NCI-H1436 treated with DMSO at 0.1 percent for 48 hours (cell line): ENCODE data around the gene POC1B.

Experiments
- DNase-seq: peaks from one replicate; lab custom pipeline; 2025; lab: John Stamatoyannopoulos, UW

The POC1B gene

DNA sequence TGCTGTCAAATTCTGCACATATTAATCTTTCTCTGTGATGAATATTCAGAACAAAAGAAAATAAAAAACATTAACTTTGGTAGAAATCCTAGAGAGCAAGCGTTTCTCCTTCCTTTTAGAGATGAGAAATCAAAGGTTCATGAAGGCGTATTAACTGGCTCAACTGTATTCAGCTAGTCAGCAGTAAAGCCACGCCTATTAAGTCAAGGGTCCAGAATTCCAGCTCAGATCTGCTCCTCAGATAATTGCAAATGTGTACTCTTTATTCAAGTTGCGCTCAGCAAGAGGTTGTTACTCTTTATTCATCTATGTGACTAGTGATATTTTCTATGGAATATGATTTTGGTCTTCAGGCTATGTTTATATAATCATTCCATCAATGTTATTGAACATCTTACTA, 13.1 kb upstream of the POC1B start:
- no peak for DNase-seq

GRCh38 chr12:89537389-89537788, 11.5 kb upstream of the POC1B start:
- DNase-seq = no peak

GRCh38 chr12:89529738-89530137, 3.9 kb upstream of the POC1B start:
- peak; percentile 2 for DNase-seq

DNA sequence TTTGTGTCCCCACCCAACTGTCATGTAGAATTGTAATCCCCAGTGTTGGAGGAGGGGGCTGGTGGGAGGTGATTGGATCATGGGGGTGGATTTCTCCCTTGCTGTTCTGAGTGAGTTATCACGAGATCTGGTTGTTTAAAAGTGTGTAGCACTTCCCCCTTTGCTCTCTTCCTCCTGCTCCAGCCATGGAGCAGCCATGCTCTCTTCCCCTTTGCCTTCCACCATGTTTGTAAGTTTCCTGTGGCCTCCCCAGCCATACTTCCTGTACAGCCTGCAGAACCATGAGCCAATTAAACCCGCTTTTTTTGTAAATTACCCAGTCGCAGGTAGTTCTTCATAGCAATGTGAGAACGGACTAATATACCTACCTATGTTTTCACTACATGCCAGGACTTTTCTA, 2.6 kb upstream of the POC1B start:
- no peak for DNase-seq

GRCh38 chr12:89525305-89525823, 483 bp downstream of the POC1B start:
- DNase-seq = peak; percentile 11

- no peak for DNase-seq
Measured at GRCh38 chr12:89524541-89525304, 1.1 kb downstream of the POC1B start, which contains the start of gene GALNT4. GALNT4 (minus strand) TSS chr12:89524796; CDS start chr12:89524549, 247 bp downstream.

- DNase-seq = no peak
Measured at GRCh38 chr12:89523843-89524540, 1.9 kb downstream of the POC1B start.

DNA sequence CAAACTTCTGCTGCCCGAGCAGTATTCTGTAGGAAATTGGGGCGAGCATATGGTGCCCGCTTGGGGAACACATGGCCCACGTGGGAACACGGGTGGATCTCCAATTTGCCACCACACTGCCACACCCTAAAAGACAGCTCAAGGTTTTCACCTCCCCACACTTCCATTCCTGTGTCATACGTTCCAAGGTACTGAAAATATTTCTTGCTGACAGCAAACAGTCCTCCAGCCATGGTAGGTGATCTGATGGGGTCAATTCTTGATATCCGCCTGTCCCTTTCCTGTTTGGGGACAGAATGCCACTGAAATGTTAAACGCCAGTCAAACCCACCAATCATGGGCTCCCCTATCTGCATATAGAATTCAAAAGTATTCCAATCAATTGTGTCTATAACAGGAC, 2.5 kb downstream of the POC1B start:
- DNase-seq = no peak

GRCh38 chr12:89521364-89522223, 4.3 kb downstream of the POC1B start:
- DNase-seq = no peak

DNA sequence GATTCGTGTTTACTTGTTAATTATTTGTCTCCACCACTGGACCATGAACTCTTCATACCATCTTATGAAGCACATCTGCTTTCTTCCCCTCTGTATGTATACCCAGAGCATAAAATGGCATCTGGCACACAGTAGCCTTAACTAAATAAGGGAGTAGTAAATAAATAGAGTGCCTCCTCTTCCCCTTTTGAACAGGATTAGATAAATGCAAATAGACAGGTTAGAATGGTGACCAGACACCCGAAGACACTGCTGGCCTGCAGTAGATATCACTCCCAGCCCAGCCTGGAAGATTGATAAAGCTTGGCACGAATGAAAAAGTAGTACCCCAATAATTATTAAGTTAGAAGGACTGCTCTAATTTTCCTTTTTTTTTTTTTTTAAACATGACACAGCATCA, 8.1 kb downstream of the POC1B start:
- DNase-seq = no peak

- no peak for DNase-seq
Measured at GRCh38 chr12:89516633-89517032, 9.2 kb downstream of the POC1B start.

DNA sequence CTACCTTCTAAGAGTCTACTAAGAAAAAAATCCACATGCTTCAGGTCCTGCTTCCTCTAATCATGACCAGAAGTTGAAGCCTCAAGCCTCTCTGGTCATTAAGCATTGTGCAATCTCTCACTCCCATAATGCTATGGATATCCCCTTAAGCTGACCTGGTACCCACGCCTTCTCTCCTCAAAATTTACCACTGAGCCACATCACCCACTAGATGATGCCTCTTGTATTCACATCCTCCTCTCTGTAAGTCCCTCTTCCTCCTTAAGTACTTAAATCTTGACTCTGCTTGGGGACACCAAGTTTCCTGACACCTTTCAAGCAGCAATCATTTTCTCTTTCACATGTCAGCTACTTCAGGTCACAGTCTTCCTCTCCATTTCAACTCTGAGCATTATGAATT, 11.1 kb downstream of the POC1B start:
- no peak for DNase-seq

GRCh38 chr12:89513544-89513943, 12.3 kb downstream of the POC1B start:
- DNase-seq = no peak

DNA sequence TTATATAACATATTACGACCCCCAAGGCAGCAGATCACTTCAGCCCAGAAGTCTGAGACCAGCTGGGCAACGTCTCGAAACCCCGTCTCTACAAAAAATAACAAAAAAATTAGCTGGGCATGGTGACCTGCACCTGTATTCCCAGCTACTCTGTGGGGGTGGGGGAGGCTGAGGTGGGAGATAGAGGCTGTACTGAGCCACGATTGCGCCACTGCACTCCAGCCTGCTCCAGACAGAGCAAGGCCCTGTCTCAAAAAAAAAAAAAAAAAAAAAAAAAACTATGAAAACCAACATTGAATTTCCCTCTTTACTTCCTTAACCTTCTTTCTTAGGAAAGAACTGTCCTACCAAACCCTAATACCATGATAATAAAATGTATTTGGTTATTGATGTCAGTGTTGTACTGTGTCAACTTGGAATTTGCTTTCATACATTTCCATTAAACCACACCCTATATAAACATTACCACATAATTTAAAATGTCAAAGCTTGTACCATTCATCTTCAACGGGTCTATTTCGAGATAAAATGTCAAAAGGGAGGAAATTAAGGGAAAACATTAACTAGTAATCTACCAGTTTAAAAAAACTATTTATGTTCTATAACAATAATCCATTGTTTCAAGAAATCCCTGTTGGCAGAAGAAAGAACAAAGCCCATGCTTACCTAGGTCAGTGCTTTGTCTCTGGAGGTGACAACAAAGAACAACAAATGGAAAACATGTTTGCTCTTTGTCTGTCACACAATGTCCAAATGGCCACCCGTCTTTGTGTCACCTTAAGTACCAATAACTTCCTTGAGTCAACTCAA, 18.6 kb downstream of the POC1B start:
- DNase-seq = no peak

DNA sequence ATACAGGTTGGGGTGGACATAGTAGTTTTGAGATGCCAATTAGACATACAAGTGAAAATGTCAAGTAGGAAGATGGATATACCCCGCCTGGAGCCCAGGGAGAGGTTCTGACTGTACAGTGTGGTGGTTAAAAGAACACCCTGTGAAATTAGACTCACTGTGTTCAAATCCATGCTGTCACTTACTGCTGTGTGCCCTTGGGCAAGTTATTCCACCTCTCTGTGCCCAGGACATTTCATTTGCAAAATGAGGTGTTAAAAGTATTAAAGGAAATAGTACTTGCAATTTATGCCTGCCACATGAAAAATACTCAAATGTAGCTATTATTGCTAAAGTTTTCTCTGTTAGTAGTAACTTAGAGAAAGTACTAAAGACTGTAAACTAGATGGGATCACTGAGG, 19.8 kb downstream of the POC1B start:
- DNase-seq = no peak

- DNase-seq = no peak
Measured at GRCh38 chr12:89504560-89505346, 21.1 kb downstream of the POC1B start.

- DNase-seq = no peak
Measured at GRCh38 chr12:89501793-89502192, 24.1 kb downstream of the POC1B start.

DNA sequence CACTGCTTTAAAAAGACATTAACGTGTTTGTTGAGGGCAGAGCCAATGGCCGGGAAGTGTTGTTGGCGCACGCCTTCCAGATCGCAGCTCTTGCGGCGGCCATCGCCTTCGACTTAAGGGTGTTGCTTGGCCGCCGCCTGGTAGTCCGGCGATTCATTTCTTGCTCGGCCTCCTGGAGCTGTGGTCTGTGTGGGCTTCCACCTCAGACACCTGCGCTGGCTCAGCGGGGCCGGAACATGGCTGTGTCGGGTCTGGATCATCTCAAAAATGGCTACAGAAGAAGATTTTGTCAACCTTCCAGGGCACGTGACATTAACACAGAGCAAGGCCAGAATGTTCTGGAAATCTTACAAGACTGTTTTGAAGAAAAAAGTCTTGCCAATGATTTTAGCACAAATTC, 26.0 kb downstream of the POC1B start:
- no peak for DNase-seq

DNA sequence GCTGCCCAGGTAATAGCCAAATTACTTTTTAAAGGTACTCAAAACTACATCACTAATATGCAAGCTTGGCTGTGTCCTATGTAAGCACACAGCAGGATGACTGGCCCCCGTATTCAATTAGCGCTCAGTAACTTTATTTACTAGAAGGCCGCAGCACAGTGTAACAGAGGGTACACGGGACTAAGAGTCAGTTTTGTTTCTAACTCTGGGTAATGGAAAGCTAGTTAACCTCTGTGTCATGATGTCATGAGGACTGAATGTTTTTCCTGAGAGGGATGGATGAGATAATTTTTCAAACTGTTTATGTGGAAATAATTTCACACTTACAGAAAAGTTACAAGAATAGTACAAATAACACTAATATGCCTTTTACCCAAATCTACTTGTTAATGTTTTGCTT, 28.4 kb downstream of the POC1B start:
- DNase-seq = no peak

DNA sequence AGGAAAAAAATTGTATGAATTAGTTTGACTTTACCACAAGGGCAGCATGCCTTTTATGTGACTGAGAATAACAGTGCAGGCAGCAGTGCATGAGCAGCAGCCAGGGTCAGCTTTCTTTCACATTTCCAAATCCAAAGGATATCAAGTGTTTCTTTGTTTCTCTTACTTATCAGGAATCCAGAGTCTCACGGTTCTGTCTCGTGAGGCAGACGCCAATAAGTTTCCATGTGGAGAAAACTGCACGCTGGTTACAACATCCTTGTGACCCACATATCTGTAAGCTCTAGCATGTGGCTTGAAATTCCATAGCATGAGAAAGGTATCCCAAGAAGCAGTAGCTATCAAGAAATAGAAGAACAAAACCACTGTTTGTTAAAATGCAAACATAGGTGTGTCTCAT, 28.8 kb downstream of the POC1B start:
- no peak for DNase-seq
